GM12872 (cell line): Measurements from ENCODE around the gene TOMM22.

ENCODE experiments used
- TF ChIP-seq, protein P1 (sequence below): IDR thresholded peaks from 3 replicates; pipeline ENCODE4 v1.5.1; 2011; ENCODE audit warnings: low read depth, mild to moderate bottlenecking, low read length, moderate library complexity; ENCODE audit not compliant: insufficient read depth

Gene TOMM22

DNA sequence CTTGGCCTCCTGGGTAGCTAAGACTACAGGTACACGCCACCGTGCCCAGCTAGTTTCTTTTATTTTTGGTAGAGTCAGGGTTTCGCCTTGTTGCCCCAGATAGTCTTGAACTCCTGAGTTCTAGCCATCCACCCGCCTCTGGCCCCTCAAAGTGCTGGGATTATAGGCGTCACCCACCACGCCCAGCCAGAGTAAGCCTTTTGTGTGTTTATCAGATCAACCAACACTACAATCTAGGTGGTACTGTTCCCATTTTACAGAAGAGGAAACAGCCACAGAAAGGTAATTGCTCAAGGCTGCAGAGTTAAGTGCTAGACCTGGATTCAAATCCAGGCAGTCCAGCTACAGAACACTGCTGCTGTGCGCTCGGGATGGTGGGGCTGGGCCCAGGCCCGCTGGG, 3.1 kb downstream of the TOMM22 start:
- TF ChIP-seq, protein P1, sequence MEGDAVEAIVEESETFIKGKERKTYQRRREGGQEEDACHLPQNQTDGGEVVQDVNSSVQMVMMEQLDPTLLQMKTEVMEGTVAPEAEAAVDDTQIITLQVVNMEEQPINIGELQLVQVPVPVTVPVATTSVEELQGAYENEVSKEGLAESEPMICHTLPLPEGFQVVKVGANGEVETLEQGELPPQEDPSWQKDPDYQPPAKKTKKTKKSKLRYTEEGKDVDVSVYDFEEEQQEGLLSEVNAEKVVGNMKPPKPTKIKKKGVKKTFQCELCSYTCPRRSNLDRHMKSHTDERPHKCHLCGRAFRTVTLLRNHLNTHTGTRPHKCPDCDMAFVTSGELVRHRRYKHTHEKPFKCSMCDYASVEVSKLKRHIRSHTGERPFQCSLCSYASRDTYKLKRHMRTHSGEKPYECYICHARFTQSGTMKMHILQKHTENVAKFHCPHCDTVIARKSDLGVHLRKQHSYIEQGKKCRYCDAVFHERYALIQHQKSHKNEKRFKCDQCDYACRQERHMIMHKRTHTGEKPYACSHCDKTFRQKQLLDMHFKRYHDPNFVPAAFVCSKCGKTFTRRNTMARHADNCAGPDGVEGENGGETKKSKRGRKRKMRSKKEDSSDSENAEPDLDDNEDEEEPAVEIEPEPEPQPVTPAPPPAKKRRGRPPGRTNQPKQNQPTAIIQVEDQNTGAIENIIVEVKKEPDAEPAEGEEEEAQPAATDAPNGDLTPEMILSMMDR, result no peak

DNA sequence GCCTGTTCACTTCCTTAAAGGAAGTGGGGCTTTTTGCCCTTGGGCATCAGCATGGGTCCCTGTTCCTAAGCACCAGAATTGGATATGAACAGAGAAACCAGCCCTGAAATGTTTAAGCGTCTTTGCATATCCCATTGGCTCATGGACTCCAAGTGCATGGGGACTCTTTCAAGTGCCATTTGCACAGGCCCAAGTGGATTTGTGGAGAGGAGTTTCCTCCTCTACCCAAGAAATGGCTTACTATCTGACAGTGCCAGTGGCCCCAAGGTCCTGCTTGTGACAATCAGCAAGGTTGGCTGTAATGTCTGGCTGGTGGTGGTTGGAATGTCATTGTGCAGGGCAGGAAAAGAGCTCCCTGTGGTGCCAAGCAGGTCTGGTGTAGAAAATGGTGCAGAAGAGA, 4.0 kb downstream of the TOMM22 start:
- TF ChIP-seq, protein P1, result no peak

DNA sequence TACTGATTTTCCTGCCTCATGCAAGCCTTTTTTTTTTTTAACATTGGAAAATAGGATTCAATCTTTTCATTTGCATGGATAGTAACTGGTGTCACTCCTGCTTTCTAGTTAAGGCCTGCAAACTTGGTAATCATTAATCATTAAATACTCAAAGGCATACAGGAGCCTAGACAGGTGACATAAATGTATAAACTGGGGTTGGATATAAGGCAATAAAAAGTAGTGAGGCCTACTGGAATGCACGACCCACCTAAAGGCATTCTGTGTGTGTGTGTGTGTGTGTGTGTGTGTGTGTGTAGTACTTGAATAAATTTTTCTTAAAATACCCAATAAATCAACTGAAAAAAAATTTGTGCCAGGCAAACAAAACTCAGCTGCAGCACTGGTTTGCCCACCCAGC, 7.9 kb downstream of the TOMM22 start:
- TF ChIP-seq, protein P1, result no peak

DNA sequence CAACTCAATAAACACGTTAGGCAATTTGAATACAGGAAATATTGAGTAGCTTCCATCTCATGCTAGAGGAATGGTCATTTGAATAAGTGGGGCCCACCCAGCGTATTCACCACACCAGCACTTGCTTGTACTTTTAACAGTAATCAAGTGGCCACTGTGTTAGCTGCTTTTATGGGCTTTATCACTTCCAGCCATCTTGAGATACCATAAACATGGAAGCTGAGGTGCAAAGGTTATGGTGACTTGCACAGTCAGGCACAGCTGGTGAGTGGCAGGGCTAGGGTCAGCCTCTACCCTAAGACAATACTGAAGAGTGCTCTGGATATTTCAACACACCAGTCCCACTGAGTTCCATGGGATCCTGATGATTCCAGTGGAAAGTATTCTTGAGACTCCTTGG, 12.3 kb downstream of the TOMM22 start:
- TF ChIP-seq, protein P1, result no peak

DNA sequence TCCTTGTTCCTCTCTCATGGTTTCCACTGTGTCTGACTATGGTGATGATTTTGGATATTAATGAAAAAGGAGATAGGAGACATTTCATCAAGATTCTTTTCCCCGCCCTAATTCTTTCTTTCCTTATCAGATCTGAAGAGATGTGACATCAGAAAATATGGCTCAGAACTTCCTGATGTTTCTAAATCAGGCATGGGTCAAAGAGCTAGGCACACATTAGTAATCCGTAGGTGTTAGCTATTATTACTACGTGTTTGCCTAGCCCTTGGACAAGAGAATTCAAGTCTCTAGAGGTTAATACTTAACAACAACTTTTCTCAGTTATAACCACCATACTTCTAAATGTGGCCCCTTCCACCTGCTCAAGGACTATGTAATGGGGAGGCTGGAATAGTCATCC, 13.2 kb downstream of the TOMM22 start:
- TF ChIP-seq, protein P1, result no peak

DNA sequence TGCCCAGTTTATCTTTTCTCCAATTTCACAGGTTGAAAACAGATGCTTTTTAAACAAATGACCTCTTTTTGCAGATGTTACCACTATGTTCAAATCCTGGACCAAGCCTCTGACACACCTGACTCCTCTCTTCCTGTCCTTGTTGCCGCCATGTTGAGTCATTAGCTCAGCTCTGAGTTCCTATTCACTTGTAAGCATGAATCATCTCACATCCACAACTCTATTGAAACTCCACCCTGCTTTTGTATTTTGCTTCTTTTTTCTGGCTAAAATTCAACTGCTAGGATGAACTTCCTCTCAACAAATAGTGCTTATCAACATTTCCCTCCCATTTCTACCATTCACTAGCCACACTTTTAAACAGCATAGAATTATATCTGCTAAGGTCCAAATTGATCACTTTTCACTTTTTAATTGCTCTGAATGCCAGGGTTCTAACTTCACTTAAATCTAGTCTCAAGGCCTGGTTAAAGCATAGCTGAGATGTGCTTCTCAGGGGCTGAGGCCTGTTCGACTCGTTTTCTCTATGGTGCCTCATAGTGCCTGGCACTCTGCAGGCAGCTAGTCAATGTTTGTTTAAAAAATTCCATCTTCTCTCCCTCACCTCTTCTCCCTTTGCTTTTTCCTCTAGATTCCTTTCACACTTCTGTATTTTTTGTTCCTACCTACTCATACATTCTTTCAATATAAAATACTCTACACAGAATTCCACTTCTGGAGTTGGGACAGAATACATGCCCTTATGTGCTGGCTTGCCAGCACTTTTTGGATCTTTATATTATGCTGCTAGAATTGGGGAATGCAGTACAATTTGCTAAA, 15.1 kb downstream of the TOMM22 start:
- TF ChIP-seq, protein P1, result no peak

DNA sequence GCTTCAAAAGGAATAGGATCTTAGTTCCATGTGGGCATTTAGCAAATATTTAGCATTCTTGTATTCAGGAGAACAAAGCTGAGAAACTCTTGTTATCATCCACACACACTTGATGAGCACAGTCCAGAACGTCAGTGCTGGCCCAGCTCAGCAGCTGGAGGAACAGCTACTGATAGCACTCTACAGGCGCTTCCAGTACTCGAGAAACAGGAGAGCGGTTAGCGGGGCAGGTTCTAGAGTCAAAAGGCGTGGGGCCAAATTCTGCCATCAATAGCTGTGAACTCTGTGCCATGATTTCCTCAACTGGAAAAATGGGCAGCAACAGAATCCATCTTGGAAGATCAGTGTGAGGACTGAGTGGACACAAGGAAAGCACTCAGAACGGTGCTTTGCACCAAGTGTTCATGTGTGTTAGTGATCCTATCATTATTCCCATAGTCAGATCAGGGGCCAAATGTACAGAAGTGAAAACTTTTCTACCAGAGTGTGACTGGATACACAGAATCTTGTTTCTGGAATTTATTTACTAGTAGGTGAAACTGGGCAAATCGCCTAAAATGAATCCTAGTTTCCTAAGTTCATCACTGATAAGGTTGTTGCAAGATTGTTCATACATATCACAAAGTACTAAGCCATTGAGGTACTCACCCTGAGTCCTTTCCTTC, 15.8 kb downstream of the TOMM22 start:
- TF ChIP-seq, protein P1, result no peak
